Measurements from ENCODE around the gene DGCR2.

DNA sequence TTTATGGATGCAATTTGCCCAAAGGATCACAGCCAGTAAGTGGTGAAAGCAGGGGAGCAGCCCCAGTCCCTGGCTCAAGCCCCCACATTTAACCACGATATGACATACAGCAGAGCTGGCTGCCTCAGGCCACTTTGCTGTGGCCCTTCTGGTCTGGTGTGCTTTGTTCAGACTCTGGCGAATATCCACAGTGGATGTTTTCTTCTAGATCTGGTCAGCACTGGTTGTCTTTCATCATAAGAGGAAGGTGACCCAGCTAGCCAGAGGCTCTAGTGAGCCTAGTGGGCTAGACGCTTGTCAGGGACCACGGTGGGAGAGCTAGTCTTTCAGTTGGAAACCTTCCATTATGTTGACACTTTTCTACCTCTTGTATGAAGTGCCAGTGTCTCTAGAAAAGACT lies 42.5 kb downstream of the DGCR2 start:
- TF ChIP-seq, protein P1, sequence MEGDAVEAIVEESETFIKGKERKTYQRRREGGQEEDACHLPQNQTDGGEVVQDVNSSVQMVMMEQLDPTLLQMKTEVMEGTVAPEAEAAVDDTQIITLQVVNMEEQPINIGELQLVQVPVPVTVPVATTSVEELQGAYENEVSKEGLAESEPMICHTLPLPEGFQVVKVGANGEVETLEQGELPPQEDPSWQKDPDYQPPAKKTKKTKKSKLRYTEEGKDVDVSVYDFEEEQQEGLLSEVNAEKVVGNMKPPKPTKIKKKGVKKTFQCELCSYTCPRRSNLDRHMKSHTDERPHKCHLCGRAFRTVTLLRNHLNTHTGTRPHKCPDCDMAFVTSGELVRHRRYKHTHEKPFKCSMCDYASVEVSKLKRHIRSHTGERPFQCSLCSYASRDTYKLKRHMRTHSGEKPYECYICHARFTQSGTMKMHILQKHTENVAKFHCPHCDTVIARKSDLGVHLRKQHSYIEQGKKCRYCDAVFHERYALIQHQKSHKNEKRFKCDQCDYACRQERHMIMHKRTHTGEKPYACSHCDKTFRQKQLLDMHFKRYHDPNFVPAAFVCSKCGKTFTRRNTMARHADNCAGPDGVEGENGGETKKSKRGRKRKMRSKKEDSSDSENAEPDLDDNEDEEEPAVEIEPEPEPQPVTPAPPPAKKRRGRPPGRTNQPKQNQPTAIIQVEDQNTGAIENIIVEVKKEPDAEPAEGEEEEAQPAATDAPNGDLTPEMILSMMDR (conservative IDR thresholded peaks at IDR 0.05; ENCODE audit: low read depth, low read length): no peak
- TF ChIP-seq POLR2A (IDR thresholded peaks at IDR 0.05; ENCODE audit: low read depth, low read length): no peak
- no peak for TF ChIP-seq SMC3 (IDR thresholded peaks at IDR 0.05; ENCODE audit: low read depth, low read length)
- no peak for TF ChIP-seq FOS (IDR thresholded peaks at IDR 0.05; ENCODE audit: low read depth, low read length)
- no peak for TF ChIP-seq RAD21 (IDR thresholded peaks at IDR 0.05; ENCODE audit: low read length)
- no peak for TF ChIP-seq CHD1 (IDR thresholded peaks at IDR 0.05; ENCODE audit: low read depth, low read length)
- TF ChIP-seq, protein P2, sequence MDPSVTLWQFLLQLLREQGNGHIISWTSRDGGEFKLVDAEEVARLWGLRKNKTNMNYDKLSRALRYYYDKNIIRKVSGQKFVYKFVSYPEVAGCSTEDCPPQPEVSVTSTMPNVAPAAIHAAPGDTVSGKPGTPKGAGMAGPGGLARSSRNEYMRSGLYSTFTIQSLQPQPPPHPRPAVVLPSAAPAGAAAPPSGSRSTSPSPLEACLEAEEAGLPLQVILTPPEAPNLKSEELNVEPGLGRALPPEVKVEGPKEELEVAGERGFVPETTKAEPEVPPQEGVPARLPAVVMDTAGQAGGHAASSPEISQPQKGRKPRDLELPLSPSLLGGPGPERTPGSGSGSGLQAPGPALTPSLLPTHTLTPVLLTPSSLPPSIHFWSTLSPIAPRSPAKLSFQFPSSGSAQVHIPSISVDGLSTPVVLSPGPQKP (IDR thresholded peaks at IDR 0.05; ENCODE audit: borderline replicate concordance, low read depth, low read length): no peak
- TF ChIP-seq RFX5 (IDR thresholded peaks at IDR 0.05; ENCODE audit: low read depth, low read length): no peak
- no peak for TF ChIP-seq MAFK (IDR thresholded peaks at IDR 0.05; ENCODE audit: low read depth, low read length)

Data from IMR-90 (cell line).